SU-DHL-6 (cell line): Measurements from ENCODE around the gene MPHOSPH10.
"Not testable (repeated sequence)": the region's sequence is repeated elsewhere in the genome, so short reads cannot be mapped to it uniquely, and the experiment has no call there.

Experiments used
- H2AFZ ChIP-seq: fragments of 200-600 bp; sonication (generic); 2 replicates; pipeline ENCODE4 v1.6.1; 2014; ENCODE audit warnings: low read depth, mild to moderate bottlenecking, moderate library complexity, mixed read lengths, antibody characterized with exemption, low read length; ENCODE audit not compliant: severe bottlenecking
- H3F3A ChIP-seq: fragments of 200-600 bp; shearing (Covaris generic); 2 replicates; pipeline ENCODE4 v1.6.0; 2016; ENCODE audit warnings: antibody characterized with exemption, mild to moderate bottlenecking; ENCODE audit not compliant: insufficient read depth
- H3K27ac ChIP-seq: fragments of 200-600 bp; sonication (generic); 2 replicates; pipeline ENCODE4 v1.5.1; 2016; ENCODE audit warnings: low read depth, mild to moderate bottlenecking, low read length, moderate library complexity, mixed read lengths
- H3K27me3 ChIP-seq: fragments of 200-600 bp; sonication (generic), shearing (Covaris generic); 2 replicates; pipeline ENCODE4 v1.6.0; 2014; ENCODE audit warnings: mild to moderate bottlenecking, low read length
- H3K36me3 ChIP-seq: fragments of 200-600 bp; sonication (generic); 2 replicates; pipeline ENCODE4 v1.6.1; 2014; ENCODE audit warnings: mild to moderate bottlenecking, low read length, mixed read lengths
- H3K4me2 ChIP-seq: fragments of 300-600, 200-600 bp; shearing (Covaris generic), sonication (generic); 2 replicates; pipeline ENCODE4 v1.6.0; 2014; ENCODE audit warnings: low read length, low read depth, mild to moderate bottlenecking; ENCODE audit not compliant: poor library complexity, severe bottlenecking
- H3K4me3 ChIP-seq: fragments of 200-600 bp; sonication (generic); 2 replicates; pipeline ENCODE4 v1.5.1; 2014; ENCODE audit warnings: antibody characterized with exemption, low read length, mild to moderate bottlenecking, mixed read lengths; ENCODE audit not compliant: insufficient read depth, poor library complexity, severe bottlenecking
- H3K79me2 ChIP-seq: fragments of 200-600 bp; sonication (generic); 2 replicates; pipeline ENCODE4 v1.6.1; 2014; ENCODE audit warnings: mild to moderate bottlenecking, low read length, moderate library complexity; ENCODE audit not compliant: insufficient read depth
- H3K9ac ChIP-seq: fragments of 200-600 bp; sonication (generic); 2 replicates; pipeline ENCODE4 v1.7.0; 2014; ENCODE audit warnings: mild to moderate bottlenecking, low read length
- H3K9me2 ChIP-seq: fragments of 200-600 bp; sonication (generic); replicated peaks from 2 replicates; pipeline ENCODE4 v1.6.1; 2014; ENCODE audit warnings: low read length; ENCODE audit not compliant: insufficient read depth
- H3K9me3 ChIP-seq: fragments of 200-600 bp; sonication (generic); 2 replicates; pipeline ENCODE4 v1.6.1; 2014; ENCODE audit warnings: low read length, mixed read lengths; ENCODE audit not compliant: insufficient read depth
- H4K20me1 ChIP-seq: fragments of 200-600 bp; sonication (generic); 2 replicates; pipeline ENCODE4 v1.6.1; 2014; ENCODE audit warnings: low read depth, mild to moderate bottlenecking, antibody characterized with exemption, low read length, moderate library complexity, mixed read lengths
- CTCF ChIP-seq: fragments of 200-600 bp; sonication (generic); IDR thresholded peaks from one replicate; pipeline ENCODE4 v1.5.1; 2017; ENCODE audit warnings: antibody characterized with exemption, mild to moderate bottlenecking, low read length, moderate library complexity; ENCODE audit not compliant: insufficient read depth, poor library complexity, severe bottlenecking
- EZH2phosphoT487 ChIP-seq: fragments of 200-600 bp; sonication (generic), shearing (Covaris generic); conservative IDR thresholded peaks from 2 replicates; pipeline ENCODE4 v1.6.1; 2018; ENCODE audit warnings: mild to moderate bottlenecking, antibody characterized with exemption, low read length, moderate library complexity, mixed read lengths

Gene MPHOSPH10

GRCh38 chr2:71130152-71130904, at the start of gene MPHOSPH10, which contains the start of gene MCEE:
Gene MPHOSPH10, plus strand, starts transcription at chr2:71130634. Its CDS starts 32 bp downstream, at chr2:71130666.
Gene MCEE, minus strand, starts transcription at chr2:71130229. Its CDS starts 10 bp downstream, at chr2:71130219.
- no peaks in the 10 kb centered on the region for H3K9me3 ChIP-seq
- no peaks in the 10 kb centered on the region for H3K27me3 ChIP-seq
- H3K4me2 ChIP-seq: peak within 1 kb of the TSS; percentile 91
- peak within 1 kb of the TSS; percentile 83 for H3K4me3 ChIP-seq
- H3K9ac ChIP-seq: peak within 1 kb of the TSS; percentile 84
- H3K36me3 ChIP-seq: peaks cover 21% of the 10 kb centered on the region
- no peaks in the 10 kb centered on the region for H3K9me2 ChIP-seq
- H3K79me2 ChIP-seq: peaks cover 52% of the 10 kb centered on the region
- no peaks in the 10 kb centered on the region for H3F3A ChIP-seq
- no peak for TF ChIP-seq CTCF
- no peak for TF ChIP-seq EZH2phosphoT487
- peak within 1 kb of the TSS; percentile 85 for H2AFZ ChIP-seq
- H3K27ac ChIP-seq: peak within 1 kb of the TSS; percentile 78
- H4K20me1 ChIP-seq: no peaks in the 10 kb centered on the region

GRCh38 chr2:71082402-71083252, 47.8 kb upstream of the MPHOSPH10 start:
- Histone ChIP-seq H3K9ac (no peak overlapping the region), H3K9me3 (no peaks in the 10 kb centered on the region), H3K27me3 (no peaks in the 10 kb centered on the region), H3K27ac (no peak overlapping the region), H3K9me2 (no peaks in the 10 kb centered on the region), H3K4me3 (no peak overlapping the region), H3K36me3 (no peaks in the 10 kb centered on the region), H4K20me1 (no peaks in the 10 kb centered on the region), H2AFZ (no peak overlapping the region), H3K79me2 (no peaks in the 10 kb centered on the region), H3F3A (peaks cover 3% of the 10 kb centered on the region; the same call in 1 of the 2 replicates), H3K4me2 (no peak overlapping the region)
- no peak for TF ChIP-seq CTCF
- TF ChIP-seq EZH2phosphoT487: no peak

GRCh38 chr2:71083297-71083696, 47.1 kb upstream of the MPHOSPH10 start:
- not testable (repeated sequence) for H3K9me2 ChIP-seq, H4K20me1 ChIP-seq, H3K9ac ChIP-seq, H3K79me2 ChIP-seq, H3K27me3 ChIP-seq, H3K9me3 ChIP-seq, H3K27ac ChIP-seq, H3K36me3 ChIP-seq, H2AFZ ChIP-seq, H3K4me3 ChIP-seq, H3F3A ChIP-seq, H3K4me2 ChIP-seq

- H3K4me3 ChIP-seq, H3K4me2 ChIP-seq, H3K9me3 ChIP-seq, H3K36me3 ChIP-seq, H2AFZ ChIP-seq, H3K27me3 ChIP-seq, H3K27ac ChIP-seq, H3K9ac ChIP-seq, H3K9me2 ChIP-seq, H3K79me2 ChIP-seq, H4K20me1 ChIP-seq, H3F3A ChIP-seq: not testable (repeated sequence)
Observed at GRCh38 chr2:71083752-71084312, 46.6 kb upstream of the MPHOSPH10 start.

- H3K27me3 ChIP-seq, H3K27ac ChIP-seq, H3K4me2 ChIP-seq, H3K36me3 ChIP-seq, H3F3A ChIP-seq, H3K9me2 ChIP-seq, H4K20me1 ChIP-seq, H3K4me3 ChIP-seq, H3K79me2 ChIP-seq, H2AFZ ChIP-seq, H3K9me3 ChIP-seq, H3K9ac ChIP-seq: not testable (repeated sequence)
Observed at GRCh38 chr2:71085325-71086003, 45.0 kb upstream of the MPHOSPH10 start.
